Measurements from ENCODE around the gene RALGDS.
A peak's percentile ranks its signal among the peaks of the same experiment; 100 is the strongest.

RALGDS gene

GRCh38 chr9:133163504-133164172, 42.6 kb upstream of the RALGDS start, which contains the start of gene GBGT1:
GBGT1 (minus strand) TSS chr9:133163914; CDS start chr9:133162412, 1,502 bp downstream.
- peaks cover 5% of the 10 kb centered on the region for H3K4me1 ChIP-seq (ENCODE audit: control insufficient read depth, insufficient read depth, low read length)
- WGBS, 2 experiments: 6 to 7% methylated on average over 56 of the region's 56 CpGs
- no peak within 1 kb of the TSS for H3K27ac ChIP-seq (ENCODE audit: insufficient read depth, low read depth, low read length, poor library complexity, severe bottlenecking)
- H3K4me3 ChIP-seq (ENCODE audit: insufficient read depth, low read depth, low read length): peak within 1 kb of the TSS; percentile 47
- H3K36me3 ChIP-seq (ENCODE audit: control insufficient read depth, insufficient read depth, low read length): no peaks in the 10 kb centered on the region
- peaks cover 34% of the 10 kb centered on the region for H3K27me3 ChIP-seq (ENCODE audit: control insufficient read depth, insufficient read depth, low read length, poor library complexity, severe bottlenecking)
- H3K9me3 ChIP-seq (ENCODE audit: control insufficient read depth, low read length): no peaks in the 10 kb centered on the region

DNA sequence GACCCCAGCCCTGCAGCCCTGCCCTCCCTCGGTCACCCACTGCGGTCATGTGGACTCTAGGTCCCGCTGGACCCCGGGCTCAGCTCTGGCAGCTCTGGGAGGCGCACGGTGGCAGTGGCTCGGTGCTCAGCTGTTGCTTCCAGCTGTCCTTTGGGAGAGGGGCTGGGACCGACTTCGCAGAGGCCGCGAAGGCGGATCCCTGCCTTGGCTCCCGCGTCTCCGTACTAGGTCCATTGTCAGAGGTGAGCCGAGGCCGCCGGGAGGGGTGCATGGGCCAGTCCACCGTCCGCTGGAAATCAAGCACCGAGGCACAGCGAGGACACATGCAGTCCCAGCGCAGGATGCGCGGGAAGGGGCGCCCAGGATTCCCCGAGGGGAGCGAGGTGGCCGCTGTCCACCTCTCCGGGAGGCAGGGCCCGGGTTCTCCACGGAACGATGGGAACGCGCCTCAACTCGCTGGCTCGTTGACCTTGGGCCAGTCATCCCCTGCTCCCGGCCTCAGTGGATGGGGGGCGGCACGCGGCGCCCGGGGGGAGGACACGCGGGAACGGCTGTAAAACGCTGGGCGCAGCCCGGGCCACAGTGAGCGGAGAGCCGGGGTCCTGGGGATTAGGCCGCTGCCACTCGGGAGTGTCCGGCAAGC, 41.9 kb upstream of the RALGDS start:
- Histone ChIP-seq H3K36me3 (ENCODE audit: control insufficient read depth, insufficient read depth, low read length) (no peaks in the 10 kb centered on the region), H3K4me3 (ENCODE audit: insufficient read depth, low read depth, low read length) (peak overlapping the region; percentile 47), H3K27ac (ENCODE audit: insufficient read depth, low read depth, low read length, poor library complexity, severe bottlenecking) (no peak overlapping the region), H3K4me1 (ENCODE audit: control insufficient read depth, insufficient read depth, low read length) (peaks cover 5% of the 10 kb centered on the region), H3K9me3 (ENCODE audit: control insufficient read depth, low read length) (no peaks in the 10 kb centered on the region), H3K27me3 (ENCODE audit: control insufficient read depth, insufficient read depth, low read length, poor library complexity, severe bottlenecking) (peaks cover 34% of the 10 kb centered on the region)
- WGBS, 2 experiments: 57 to 59% methylated on average over 54 of the region's 54 CpGs

GRCh38 chr9:133161547-133161950, 40.5 kb upstream of the RALGDS start:
- 85 to 89% methylated on average over 4 of the region's 4 CpGs for WGBS, 2 experiments
- no peaks in the 10 kb centered on the region for H3K36me3 ChIP-seq (ENCODE audit: control insufficient read depth, insufficient read depth, low read length)
- no peaks in the 10 kb centered on the region for H3K9me3 ChIP-seq (ENCODE audit: control insufficient read depth, low read length)
- no peak overlapping the region for H3K27ac ChIP-seq (ENCODE audit: insufficient read depth, low read depth, low read length, poor library complexity, severe bottlenecking)
- H3K27me3 ChIP-seq (ENCODE audit: control insufficient read depth, insufficient read depth, low read length, poor library complexity, severe bottlenecking): peaks cover 34% of the 10 kb centered on the region
- no peak overlapping the region for H3K4me3 ChIP-seq (ENCODE audit: insufficient read depth, low read depth, low read length)
- H3K4me1 ChIP-seq (ENCODE audit: control insufficient read depth, insufficient read depth, low read length): peaks cover 5% of the 10 kb centered on the region

GRCh38 chr9:133160742-133161546, 39.9 kb upstream of the RALGDS start:
- Histone ChIP-seq H3K36me3 (ENCODE audit: control insufficient read depth, insufficient read depth, low read length) (no peaks in the 10 kb centered on the region), H3K27me3 (ENCODE audit: control insufficient read depth, insufficient read depth, low read length, poor library complexity, severe bottlenecking) (peaks cover 34% of the 10 kb centered on the region), H3K4me1 (ENCODE audit: control insufficient read depth, insufficient read depth, low read length) (peaks cover 5% of the 10 kb centered on the region), H3K9me3 (ENCODE audit: control insufficient read depth, low read length) (no peaks in the 10 kb centered on the region), H3K4me3 (ENCODE audit: insufficient read depth, low read depth, low read length) (no peak overlapping the region), H3K27ac (ENCODE audit: insufficient read depth, low read depth, low read length, poor library complexity, severe bottlenecking) (no peak overlapping the region)
- WGBS, 2 experiments: 82 to 83% methylated on average over 9 of the region's 9 CpGs

- 79 to 88% methylated on average over 3 of the region's 3 CpGs for WGBS, 2 experiments
These were observed 37.7 kb upstream of the RALGDS start for GRCh38 chr9:133158695-133159094.

DNA sequence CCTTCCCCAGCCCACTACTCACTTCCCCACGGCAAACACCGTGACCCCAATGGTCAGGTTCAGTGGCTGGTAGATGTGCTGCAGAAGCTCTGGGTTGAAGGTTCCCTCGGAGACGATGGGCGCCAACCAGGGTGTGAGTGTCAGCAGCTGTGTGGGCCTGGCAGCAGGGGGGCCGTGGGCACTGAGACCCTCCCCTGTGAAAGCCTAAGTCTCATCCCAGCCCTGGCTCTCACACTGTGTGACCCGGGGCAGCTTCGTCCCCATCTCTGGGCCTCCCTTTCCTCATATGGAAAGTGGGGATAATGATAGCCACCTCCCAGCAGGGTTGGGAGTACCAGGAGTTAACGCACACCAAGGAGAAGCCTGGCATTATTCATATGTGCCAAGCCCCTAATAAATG, 34.1 kb upstream of the RALGDS start:
- Histone ChIP-seq H3K27me3 (ENCODE audit: control insufficient read depth, insufficient read depth, low read length, poor library complexity, severe bottlenecking) (no peaks in the 10 kb centered on the region), H3K4me1 (ENCODE audit: control insufficient read depth, insufficient read depth, low read length) (no peaks in the 10 kb centered on the region), H3K36me3 (ENCODE audit: control insufficient read depth, insufficient read depth, low read length) (no peaks in the 10 kb centered on the region), H3K27ac (ENCODE audit: insufficient read depth, low read depth, low read length, poor library complexity, severe bottlenecking) (no peak overlapping the region), H3K9me3 (ENCODE audit: control insufficient read depth, low read length) (no peaks in the 10 kb centered on the region), H3K4me3 (ENCODE audit: insufficient read depth, low read depth, low read length) (no peak overlapping the region)
- WGBS, 2 experiments: 94% methylated on average over 9 of the region's 9 CpGs

More at GRCh38 chr9:133158695-133159094, 37.7 kb upstream of the RALGDS start:
- Histone ChIP-seq H3K36me3 (ENCODE audit: control insufficient read depth, insufficient read depth, low read length) (no peaks in the 10 kb centered on the region), H3K4me3 (ENCODE audit: insufficient read depth, low read depth, low read length) (no peak overlapping the region), H3K27ac (ENCODE audit: insufficient read depth, low read depth, low read length, poor library complexity, severe bottlenecking) (no peak overlapping the region), H3K4me1 (ENCODE audit: control insufficient read depth, insufficient read depth, low read length) (peaks cover 5% of the 10 kb centered on the region), H3K9me3 (ENCODE audit: control insufficient read depth, low read length) (no peaks in the 10 kb centered on the region), H3K27me3 (ENCODE audit: control insufficient read depth, insufficient read depth, low read length, poor library complexity, severe bottlenecking) (peaks cover 24% of the 10 kb centered on the region)

DNA sequence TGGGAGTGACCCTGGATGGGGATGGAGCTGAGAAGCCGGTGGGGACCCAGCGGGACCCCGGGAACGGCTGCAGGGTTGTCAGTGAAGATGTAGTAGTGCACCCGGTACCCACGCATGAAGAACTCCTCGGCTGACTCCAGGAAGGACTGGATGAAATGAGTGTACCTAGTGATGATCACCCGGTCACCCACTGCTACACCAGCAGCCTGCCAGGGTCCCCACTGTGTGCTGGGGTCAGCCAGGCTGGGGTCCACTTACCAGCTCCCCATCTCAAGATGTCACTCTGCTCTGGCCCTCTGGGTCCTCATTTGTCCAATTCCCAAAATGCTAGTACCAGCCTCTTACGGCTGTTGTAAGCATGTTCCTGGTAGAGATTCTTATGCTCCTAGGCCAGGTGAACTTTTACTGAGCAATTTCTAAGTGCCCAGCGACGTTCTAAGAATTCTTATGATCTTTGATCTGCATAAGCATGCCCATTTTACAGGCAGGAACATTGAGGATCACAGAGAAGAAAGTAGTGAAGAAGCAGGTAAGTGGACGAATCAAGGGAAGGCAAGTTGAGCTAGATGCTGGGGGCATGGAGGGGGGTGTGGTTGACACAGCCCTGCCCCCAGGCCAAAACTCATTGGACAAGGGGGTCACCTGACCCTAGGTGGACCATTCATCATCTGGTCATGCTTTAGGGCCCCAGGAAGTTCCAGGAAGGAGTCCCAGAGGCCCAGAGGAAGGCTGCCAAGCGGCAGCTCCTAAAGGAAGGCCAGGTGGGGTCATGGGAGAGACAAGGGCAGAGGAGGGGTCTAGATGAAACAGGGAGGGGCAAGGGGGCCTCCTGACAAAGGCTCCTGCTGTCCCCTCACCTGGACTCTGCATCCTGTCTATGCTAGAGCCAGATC, 33.3 kb upstream of the RALGDS start:
- no peaks in the 10 kb centered on the region for H3K9me3 ChIP-seq (ENCODE audit: control insufficient read depth, low read length)
- no peaks in the 10 kb centered on the region for H3K27me3 ChIP-seq (ENCODE audit: control insufficient read depth, insufficient read depth, low read length, poor library complexity, severe bottlenecking)
- H3K4me1 ChIP-seq (ENCODE audit: control insufficient read depth, insufficient read depth, low read length): no peaks in the 10 kb centered on the region
- no peak overlapping the region for H3K4me3 ChIP-seq (ENCODE audit: insufficient read depth, low read depth, low read length)
- no peaks in the 10 kb centered on the region for H3K36me3 ChIP-seq (ENCODE audit: control insufficient read depth, insufficient read depth, low read length)
- WGBS, 2 experiments: 92 to 93% methylated on average over 13 of the region's 13 CpGs
- H3K27ac ChIP-seq (ENCODE audit: insufficient read depth, low read depth, low read length, poor library complexity, severe bottlenecking): no peak overlapping the region

- H3K27ac ChIP-seq (ENCODE audit: insufficient read depth, low read depth, low read length, poor library complexity, severe bottlenecking): no peak overlapping the region
- no peak overlapping the region for H3K4me3 ChIP-seq (ENCODE audit: insufficient read depth, low read depth, low read length)
- 87 to 88% methylated on average over 36 of the region's 36 CpGs for WGBS, 2 experiments
- H3K9me3 ChIP-seq (ENCODE audit: control insufficient read depth, low read length): no peaks in the 10 kb centered on the region
- H3K27me3 ChIP-seq (ENCODE audit: control insufficient read depth, insufficient read depth, low read length, poor library complexity, severe bottlenecking): no peaks in the 10 kb centered on the region
- peaks cover under 1% of the 10 kb centered on the region for H3K4me1 ChIP-seq (ENCODE audit: control insufficient read depth, insufficient read depth, low read length)
- H3K36me3 ChIP-seq (ENCODE audit: control insufficient read depth, insufficient read depth, low read length): no peaks in the 10 kb centered on the region
These were observed 32.4 kb upstream of the RALGDS start for GRCh38 chr9:133153227-133154096.

All from ectodermal cell (in vitro differentiated cells).